Fibroblast of the aortic adventitia (primary cell): Measurements from ENCODE around the gene LPAR1. TPM values are rescaled to one million over a fixed set of nuclear protein-coding genes. Genes with fewer than 3 reads are reported as not detected.

Source experiments
- DNase-seq: peaks from one replicate; pipeline ENCODE4 v3.0.0-alpha.2; 2010; ENCODE audit warnings: low read depth
- H3K4me3 ChIP-seq: 2 replicates; pipeline ENCODE4 v1.5.1; 2011; ENCODE audit warnings: low read depth, mild to moderate bottlenecking, control low read depth, low read length, moderate library complexity
- total RNA-seq: library from RNA; depleted of rRNA; stranded (reverse); fragments of >200 nt; gene quantifications from 2 replicates; pipeline ENCODE4 v1.2.3, GENCODE V29; 2012; ENCODE audit warnings: low replicate concordance
- TF ChIP-seq, protein P1 (sequence below): IDR thresholded peaks from 2 replicates; pipeline ENCODE4 v1.5.1; 2011; ENCODE audit warnings: mild to moderate bottlenecking, low read length, control low read depth, inconsistent platforms; ENCODE audit not compliant: insufficient read depth

Gene LPAR1
- total RNA-seq, 1 donor: 265 TPM

DNA sequence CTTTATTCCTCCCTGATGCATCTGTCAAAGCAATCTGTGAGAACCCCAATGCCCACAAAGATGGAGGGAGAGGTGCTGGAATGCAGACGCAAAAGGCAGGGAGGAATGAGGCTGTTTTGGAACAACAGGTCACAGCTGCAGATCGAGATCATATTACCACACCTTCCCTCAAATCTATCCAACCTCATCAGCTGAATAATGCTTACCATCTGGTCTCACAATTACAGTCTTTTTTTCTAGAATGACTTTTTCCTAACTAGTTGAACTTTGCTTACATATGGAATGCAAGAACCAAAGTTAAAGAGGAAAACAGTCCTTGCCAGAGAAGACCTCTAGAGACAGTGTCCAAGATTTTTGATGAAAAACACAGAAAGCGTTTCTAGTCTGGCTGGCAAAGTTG, 158.1 kb downstream of the LPAR1 start:
- TF ChIP-seq, protein P1, sequence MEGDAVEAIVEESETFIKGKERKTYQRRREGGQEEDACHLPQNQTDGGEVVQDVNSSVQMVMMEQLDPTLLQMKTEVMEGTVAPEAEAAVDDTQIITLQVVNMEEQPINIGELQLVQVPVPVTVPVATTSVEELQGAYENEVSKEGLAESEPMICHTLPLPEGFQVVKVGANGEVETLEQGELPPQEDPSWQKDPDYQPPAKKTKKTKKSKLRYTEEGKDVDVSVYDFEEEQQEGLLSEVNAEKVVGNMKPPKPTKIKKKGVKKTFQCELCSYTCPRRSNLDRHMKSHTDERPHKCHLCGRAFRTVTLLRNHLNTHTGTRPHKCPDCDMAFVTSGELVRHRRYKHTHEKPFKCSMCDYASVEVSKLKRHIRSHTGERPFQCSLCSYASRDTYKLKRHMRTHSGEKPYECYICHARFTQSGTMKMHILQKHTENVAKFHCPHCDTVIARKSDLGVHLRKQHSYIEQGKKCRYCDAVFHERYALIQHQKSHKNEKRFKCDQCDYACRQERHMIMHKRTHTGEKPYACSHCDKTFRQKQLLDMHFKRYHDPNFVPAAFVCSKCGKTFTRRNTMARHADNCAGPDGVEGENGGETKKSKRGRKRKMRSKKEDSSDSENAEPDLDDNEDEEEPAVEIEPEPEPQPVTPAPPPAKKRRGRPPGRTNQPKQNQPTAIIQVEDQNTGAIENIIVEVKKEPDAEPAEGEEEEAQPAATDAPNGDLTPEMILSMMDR: no peak
- H3K4me3 ChIP-seq: no peak overlapping the region
- DNase-seq: peak; percentile 88

DNA sequence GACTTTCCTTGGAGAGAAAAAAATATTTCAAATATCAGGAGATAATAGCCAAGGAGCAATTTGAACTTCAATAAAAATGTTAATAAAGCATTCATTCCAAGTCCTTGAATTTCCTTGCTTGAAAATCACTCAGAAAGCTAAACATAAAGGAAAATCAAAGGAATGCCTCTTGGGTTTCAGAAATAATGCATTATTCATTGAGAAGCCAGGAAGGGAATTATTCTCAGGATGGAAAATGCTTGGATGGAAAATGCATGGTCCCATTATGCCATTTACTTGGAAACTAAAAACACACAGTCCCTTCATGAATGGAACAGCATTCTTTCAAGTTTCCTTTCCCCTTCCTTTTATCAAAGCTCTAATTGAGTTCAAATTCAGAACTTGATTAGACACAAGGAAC, 160.9 kb downstream of the LPAR1 start:
- TF ChIP-seq, protein P1: no peak
- DNase-seq: no peak

GRCh38 chr9:110876929-110877328, 161.3 kb downstream of the LPAR1 start:
- TF ChIP-seq, protein P1: no peak
- DNase-seq: no peak
- no peak overlapping the region for H3K4me3 ChIP-seq

More for the DNA sequence above, 160.9 kb downstream of the LPAR1 start:
- H3K4me3 ChIP-seq: no peak overlapping the region

DNA sequence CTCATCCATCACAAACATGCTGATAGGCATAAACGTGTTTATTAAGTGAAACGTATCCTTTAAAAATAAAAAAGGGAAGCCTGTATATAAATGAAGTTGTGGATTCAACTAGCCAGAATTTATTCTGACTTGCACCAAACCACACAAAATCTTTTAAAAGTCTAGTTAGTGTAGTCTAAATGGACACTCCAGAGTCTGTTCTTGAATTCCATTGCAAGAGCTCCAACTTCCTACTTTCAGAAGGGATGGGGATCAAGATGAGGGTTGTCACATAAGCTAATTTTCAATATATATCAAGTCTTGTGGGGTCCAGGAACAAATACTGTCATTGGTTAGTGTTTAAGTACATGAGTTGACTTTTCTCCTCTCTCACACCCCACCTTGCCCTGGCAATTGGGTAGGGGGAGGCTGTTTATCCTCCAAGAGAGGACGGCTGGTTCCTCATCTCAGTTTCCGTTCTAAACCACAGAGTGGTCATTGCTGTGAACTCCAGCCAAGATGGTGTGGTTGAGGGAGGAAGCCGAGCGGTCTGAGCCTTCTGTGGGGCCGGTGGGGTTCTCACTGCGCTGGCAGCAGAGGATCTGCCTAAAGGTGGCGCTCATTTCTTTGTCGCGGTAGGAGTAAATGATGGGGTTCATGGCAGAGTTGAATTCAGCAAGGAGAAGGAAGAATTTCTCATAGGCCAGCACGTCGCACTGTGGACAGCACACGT, 163.2 kb downstream of the LPAR1 start:
- TF ChIP-seq, protein P1: no peak
- no peak overlapping the region for H3K4me3 ChIP-seq
- DNase-seq: no peak

GRCh38 chr9:110872920-110873319, 165.3 kb downstream of the LPAR1 start:
- no peak overlapping the region for H3K4me3 ChIP-seq
- DNase-seq: no peak
- TF ChIP-seq, protein P1: no peak

DNA sequence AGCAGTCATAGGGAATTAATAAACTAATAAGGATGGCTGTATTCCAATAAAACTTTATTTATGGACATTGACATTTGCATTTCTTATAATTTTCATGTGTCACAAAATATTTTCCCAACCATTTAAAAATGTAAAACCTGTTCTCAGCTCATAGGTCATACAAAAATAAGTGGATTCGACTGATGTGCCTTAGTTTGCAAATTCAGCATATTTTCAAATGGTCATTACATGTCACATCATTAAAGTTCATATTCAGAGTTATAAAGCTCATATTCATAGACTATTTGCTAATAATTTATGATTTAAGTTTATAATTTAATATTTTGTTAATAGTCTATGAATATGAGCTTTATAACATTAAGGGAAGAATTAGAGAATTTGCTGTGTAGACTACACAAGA, 166.5 kb downstream of the LPAR1 start:
- DNase-seq: no peak
- H3K4me3 ChIP-seq: no peak overlapping the region
- TF ChIP-seq, protein P1: no peak

DNA sequence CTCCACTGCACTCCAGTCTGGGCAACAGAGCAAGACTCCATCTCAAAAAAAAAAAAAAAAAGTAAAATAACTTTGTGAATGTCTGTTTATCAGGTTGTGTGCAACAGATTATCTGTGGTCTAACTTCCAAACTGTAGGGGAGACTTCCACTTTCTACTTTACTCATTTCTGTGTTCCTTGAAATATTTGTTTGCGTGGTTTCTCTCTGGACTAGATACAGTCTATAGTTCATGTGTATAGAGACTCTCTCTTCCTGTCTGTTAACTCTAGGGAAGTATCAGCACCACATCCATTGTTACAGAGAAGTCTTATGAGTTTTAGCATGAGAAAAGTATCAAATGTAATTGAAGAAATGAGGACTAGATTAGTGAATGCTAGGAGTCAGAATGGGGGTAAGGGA, 168.3 kb downstream of the LPAR1 start:
- no peak for DNase-seq
- no peak overlapping the region for H3K4me3 ChIP-seq
- TF ChIP-seq, protein P1: no peak
